HUDEP-2 (cell line): ENCODE results near the gene C4orf50.
"Not testable (repeated sequence)": the region's sequence is repeated elsewhere in the genome, so short reads cannot be mapped to it uniquely, and the experiment has no call there.

Experiments used
- DNase-seq, 76 experiments: peaks; one replicate each; lab custom pipeline; 2025; ENCODE audit not compliant: unreplicated experiment in 76 of 76; lab: John Stamatoyannopoulos, UW

C4orf50 gene

DNA sequence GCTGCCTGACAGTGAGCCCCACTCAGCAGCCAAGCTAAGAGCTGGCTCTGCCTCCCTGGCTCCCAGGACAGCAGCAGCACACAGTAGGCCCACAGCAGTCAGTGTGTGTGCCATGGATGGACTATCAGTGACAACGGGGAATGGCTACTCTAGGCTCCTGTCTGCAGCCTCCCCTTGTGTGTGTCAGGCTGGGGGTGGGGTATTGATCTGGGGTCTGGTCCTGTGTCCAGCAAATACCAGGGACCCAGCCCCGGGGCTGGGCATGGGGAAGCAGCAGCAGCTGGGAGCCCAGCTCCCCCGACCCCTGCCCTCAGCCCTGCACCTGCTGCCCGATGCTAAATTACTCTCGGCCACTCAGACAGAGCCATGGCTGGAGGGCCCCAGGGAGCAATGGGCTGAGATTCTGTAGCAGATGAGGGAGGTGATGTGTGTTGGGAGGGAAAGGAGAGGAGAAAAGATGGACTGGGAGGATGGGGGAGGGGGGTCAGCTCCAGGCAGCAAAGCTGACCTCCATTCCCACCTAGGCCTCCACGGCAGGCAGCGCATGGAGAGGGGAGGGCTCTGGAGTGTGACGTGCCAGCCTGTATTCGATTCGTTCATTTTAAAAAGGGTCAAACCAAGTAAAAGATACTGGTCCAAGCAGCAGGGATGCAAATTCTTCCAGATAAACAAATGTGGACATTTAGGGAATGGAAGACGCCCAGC is 64.0 kb downstream of the C4orf50 start:
- no peak for DNase-seq

DNA sequence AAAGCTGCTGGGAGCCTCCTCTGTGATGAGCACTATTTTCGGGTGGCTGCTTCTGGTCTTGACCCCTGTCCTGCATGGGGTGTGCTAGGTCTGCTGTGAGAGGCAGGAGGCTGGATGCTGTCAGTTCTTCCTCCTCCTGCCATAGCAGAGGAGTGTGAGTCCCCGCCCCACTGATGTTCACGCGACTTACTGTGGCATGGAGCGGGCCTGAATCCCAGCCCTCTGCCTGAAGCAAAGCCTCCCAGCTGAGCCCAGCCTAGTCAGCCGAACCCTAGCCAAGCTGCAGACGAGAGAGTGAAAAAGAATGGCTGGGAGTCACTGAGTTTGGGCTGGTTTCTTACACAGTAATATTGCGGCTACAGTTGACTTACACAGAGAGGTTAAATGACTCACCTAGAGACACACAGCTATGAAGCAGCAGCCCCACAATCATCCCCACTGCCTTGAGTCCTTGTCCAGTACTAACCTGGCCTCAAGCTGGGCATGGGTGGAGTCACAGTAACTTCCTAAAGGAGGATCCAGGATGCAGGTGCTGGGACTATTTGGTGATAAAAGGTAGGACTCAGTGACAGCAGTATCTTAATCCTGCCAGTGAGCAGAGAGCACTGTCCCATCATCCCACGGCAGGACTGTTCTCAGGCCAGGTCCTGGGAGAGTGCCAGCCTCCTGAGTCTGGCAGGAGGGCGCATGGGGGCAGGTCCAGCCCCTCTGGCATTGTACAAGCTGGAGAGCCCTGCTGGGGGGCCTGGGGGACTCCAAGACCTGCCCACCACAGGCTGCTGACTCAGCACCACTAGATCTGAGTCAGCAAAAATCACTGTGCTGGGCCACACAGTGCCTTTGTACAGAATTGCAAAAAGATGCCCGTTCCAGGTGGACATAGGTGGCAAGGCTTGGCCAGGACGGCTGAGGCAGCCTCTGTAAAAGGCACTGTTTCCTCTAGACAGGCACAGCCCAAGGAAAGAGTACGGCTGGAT is 65.0 kb downstream of the C4orf50 start:
- DNase-seq, result no peak

DNA sequence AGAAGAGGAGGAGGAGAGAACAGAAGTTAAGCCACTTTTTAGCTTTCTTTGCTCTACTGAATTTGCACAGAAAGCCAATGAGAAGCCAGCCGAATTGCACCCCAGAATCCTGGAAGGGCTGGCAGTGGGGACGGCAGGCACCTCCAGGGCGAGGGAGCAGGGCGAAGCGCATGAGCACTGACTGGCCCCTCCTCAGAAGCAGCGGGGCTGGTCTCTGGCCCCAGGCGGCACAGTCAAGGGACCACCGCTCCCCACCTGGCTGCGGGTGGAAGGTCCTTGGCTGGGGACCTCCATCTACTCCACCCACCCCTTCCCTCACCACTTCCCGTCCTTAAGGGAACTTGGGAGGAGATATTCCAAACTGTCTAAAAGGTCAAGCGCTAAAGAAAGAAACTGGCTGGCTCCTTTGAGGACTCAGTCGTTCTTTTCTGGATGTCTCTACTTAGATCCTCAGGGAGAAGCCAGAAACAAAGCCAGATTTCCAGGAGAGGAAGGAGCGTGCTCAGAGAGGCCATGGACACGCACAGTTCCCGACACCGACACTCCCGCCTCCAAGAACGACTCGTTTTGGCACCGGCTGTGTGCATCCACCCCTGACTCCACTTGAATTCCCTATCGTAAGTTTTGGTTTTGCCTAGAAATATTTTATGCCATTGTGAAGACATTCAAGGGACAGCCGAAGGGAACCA is 65.8 kb downstream of the C4orf50 start:
- no peak for DNase-seq

DNA sequence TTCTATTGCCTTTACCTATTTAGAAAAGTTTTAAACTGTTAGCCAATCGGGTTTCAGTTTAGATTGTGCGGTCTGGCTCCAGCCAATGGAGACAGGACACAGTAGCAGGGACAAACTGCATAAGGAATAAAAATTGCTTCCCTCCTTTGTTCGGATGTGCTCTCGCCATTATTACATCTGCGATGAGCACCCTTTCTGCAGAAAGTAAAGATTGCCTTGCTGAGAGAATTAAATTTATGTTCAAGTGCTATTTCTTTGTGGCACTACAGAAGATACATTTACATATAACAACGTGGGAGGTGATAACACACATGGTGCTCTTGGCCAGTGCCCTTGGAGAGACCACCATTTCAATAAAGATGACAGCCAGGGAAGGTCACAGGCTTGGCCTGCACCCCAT is 71.6 kb downstream of the C4orf50 start:
- DNase-seq, result not testable (repeated sequence)

DNA sequence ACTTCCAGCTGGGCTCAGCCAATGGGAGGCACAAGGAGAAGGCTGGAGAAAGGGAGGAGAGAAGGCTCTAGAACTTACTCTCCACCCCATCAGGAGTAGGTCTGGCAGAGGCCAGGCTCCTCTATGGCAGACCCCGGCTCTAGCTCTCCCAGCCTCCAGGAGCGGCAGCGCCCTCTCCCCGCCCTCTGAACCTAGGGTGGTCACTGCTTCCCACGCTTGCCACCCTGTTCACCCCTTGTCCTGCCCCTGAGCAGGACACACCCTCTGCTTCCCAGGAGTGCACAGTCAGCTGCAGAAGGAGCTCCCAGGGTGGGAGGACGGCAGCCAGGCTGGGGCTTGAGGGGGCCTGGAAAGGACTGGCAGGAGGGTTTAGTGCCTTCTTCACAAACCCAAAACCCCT is 72.3 kb downstream of the C4orf50 start:
- no peak for DNase-seq

DNA sequence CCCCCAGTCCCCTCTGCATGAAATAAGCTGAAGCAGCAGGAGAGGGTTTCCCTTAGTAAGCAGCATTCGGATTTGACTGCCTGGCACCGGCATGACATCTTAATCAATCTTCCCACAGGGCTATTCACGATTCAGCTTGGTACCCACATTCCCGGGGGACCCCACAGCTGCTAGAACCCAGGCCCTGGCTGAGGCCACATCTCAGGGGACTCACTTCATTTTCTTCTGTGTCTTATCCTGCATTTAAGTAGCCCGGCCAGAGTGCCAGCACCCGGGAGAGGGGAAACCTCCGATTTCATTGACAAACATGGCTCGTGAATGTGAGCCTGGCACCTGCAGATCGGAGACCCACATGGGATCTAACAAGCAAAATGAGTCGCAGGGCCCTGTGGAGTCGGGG is 73.1 kb downstream of the C4orf50 start:
- DNase-seq, result no peak

DNA sequence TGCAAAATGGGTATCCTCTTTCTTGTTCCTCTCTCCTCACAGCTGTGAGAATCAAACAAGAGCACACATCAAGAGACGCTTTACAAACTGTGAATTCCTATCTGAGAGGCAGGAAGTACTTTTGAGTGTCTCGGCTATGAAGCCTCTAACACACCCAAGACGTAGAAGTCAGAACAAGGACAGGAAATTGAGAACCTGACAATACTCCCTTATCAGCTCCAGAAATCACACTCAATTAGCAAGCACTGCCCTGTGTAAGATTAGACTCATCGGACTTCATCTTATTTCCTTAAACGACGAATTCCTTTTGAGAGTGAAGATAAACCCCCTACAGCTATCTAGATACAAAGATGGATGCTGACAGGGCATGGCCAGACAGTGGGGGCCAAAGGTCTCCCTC is 74.7 kb downstream of the C4orf50 start:
- DNase-seq, result no peak

DNA sequence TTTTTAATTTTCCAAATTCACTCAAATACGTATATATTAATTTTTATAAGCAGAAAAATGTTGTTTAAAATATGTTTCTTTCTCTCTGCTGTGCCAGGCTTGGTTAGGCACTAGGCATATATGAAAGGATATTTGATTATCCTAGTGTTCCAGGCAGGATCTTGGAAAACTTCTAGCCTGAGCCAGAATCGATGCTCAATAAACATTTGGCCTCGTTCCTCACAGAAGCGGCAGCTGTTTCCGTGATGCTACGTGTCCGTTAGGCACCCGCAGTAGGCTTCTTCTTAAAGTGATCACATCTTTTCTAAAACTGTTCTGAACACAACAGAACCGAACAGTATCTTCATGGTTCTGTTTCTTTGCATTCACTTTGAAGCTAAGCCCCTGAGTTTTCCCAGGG is 75.3 kb downstream of the C4orf50 start:
- DNase-seq, result no peak

DNA sequence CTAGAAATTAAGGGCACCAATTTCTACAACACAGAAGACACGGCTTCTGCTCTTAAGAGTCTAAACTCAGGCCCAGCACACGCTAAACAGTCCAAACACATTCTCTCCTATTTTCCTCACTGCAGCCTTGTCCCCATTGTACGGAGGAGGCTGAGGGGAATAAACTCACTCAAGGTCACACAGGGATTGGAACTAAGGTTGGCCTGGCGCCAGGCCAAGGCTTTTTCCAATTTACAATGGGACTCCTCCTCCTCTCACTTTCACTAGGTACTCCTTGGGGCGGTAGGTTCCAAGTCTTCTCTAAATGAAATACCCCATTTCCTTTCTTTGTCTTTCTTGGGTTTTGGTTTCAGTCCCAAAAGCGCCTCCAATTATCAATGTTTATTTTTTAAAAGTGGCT is 76.6 kb downstream of the C4orf50 start:
- DNase-seq, result no peak

DNA sequence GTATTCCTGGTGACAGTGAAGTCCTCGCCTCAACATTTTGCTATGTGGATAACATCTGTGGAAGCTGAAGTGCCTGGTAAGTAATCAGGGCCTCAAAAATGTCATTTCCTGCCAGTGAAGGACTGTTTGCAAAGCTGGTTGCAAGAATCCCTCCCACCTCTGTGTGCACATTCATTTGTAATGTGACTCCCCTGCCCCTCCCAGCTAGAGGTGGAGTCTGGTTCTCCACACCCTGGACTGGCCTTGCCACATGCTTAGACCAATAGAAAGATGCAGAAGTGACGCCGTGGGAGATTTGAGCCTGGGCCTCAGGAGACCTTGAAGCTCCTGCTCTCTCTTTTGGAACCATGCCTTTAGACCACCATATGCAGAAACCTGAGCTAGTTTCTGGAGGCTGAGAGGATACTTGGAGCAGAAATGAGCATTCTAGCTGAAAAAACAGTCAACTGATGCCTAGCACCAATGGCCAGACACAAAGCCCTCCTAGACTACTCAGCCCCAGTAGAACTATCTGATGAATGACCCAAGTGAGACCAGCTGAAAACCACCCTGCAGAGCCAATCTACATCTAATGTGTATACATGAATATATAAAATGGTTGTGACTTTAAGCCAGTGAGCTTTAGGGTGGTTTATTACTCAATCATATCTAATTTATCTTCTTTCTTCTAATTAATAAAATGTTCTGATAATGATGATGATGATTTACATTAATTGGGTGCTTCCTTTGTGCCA is 77.6 kb downstream of the C4orf50 start:
- DNase-seq, result no peak

DNA sequence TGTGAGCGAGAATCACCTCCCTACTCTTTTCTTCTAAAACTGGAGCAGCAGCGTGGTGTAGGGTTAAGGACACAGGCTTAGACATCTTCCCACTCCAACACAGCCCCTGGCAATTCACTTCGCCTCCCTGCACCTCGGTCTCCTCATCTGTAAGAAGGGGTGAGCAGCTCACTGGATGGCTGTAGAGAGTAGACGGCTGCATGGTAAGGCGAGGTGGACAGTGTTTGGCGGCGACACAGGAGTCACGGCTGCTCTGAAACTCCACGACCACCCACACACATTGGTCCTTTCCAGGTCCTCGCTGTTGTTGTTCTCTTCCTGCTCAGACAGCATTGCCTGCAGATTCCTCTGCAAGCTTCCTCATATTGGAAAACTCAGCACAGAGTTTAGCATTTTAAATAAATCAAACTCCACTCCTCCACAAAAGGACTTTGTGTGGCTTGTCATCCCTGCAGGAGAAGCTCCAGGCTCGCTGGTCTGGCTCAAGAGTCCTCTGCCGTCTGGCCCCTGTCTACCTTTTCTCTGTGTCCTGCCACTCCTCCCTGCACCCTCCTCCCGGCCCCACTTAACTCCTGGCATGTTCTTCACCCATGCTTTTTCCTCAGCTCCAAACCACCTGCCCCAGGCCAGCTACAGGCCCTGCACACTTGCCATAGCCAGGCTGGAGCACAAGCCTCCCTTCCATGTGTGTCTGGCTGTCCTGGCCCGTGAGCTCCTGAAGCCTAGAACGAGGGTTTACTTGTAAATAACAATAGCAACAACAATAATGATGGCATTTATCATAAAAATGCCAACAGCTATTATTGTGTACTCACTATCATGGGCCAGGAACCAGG is 84.0 kb downstream of the C4orf50 start:
- no peak for DNase-seq

DNA sequence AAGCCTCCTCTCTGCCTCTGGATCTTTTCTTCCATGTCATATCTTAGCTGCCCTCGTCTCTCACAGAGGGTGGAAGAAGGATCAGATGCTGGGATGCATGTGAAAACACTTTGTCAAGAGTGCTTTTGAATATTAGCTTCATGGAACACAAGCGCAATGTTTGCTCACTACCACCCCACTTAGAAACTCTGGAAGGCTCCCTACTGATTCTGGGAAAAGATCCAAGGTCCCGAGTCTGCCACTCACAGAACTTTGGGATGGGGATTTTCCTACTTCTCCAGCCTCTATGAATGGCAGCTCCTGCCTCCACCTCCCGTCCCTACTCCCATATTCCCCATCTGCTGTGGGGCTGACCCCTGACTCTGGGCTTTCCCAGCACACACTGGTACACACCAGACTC is 85.1 kb downstream of the C4orf50 start:
- no peak for DNase-seq

DNA sequence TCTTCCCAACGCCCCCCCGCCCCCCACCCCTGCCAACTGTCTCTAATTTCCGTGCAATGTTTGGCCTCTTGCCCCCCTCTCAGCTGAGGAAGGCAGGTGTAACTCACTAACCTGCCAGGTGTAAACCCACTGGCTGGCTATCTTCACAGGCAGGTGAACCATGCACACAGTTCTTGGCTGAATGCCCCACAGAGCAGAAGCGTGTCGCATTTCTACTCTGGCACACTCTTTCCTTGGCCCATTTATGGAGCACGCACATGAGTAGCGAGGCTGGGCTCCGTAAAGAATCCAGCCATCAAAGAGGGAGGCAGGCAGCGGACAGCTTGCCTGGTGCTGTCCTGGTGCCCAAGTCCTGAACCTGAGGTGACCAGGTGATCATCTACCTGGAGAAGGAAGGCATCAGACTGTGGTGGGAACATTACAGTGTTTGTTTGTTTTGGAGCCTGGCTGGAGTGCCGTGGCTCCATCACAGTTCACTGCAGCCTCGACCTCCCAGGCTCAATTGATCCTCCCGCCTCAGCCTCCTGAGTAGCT is 86.1 kb downstream of the C4orf50 start:
- DNase-seq, result no peak

DNA sequence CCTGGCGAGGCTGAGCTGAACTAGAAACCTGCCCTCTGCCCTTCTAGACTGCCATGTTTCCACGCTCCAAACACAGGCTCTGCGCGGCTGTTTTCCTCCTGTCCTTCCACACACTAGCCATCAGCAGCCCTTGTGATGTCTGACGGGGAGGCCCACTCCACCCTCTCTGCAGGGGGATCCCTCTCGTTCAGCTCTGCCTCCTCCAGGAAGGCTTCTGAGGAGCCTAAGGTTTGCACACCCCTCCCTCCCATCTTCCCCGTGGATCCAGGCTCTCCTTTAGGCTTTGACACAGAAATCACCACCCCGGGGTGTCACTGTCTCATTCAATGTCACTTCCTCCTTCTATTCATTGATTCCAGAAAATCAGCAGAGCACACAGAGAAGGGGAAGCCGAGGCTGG is 86.7 kb downstream of the C4orf50 start:
- no peak for DNase-seq

DNA sequence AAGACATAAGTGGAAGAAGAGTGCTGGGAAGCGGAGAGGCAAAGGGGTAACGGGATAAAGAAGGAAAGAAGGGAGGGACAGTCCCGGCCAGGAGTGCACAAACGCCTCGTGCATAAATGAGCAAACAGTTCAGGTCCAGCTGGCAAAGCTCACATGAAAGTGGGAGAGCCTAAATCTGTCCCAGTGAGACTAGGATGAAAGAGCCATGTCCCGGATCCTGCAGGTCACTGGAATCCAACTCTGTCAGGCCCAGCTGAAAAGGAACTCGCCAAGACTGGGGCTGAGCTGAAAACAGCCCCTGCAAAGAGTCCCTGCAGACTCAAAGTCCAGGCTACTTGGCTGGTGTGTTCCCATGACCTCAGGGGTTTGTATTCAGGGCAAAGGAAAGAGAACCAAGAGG is 87.4 kb downstream of the C4orf50 start:
- DNase-seq, result no peak

DNA sequence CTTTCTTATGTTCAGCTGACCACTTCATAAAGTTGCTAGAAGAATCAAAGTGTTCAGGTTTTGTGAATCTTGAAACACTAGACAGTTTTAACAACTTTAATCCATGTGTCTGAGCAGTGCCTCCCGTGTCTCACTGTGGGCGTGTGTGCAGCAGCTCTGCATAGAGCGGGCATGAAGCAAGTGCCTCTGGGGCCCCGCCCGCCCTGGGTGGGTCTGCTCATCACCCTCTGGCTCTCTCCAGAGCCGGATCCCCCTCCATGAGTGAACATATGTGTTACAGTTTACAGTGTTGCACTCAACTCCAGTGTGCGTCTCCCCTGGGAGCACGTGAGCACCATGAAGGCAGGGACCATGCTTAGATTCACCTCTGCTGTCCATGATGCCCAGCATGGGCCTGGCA is 87.8 kb downstream of the C4orf50 start:
- no peak for DNase-seq

DNA sequence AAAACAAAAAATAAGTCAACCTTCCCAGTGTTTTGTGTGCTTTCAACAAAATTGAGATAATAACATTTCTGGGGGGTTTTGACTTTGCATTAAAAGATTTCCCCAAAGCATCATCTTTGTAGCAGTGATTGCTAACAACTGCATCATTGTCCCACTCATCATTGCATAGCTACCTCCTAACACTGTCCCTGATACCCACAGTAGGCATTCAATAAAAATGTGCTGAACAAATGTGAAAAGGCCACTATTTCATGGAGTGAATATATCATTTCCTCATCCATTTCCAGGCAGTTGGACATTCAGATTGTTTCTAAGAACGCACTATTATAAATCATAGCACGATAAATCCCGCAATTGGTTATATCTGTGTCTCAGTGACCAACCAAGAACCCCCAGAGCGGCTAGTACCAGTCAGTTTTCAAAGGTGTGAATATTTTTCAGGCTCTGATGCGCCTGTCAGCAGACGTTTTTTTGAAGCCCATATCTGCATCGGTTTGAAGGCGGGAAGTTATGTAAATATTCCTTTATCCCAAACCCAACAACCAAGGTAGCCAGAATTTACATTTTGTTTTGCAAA is 89.3 kb downstream of the C4orf50 start:
- DNase-seq, result no peak

DNA sequence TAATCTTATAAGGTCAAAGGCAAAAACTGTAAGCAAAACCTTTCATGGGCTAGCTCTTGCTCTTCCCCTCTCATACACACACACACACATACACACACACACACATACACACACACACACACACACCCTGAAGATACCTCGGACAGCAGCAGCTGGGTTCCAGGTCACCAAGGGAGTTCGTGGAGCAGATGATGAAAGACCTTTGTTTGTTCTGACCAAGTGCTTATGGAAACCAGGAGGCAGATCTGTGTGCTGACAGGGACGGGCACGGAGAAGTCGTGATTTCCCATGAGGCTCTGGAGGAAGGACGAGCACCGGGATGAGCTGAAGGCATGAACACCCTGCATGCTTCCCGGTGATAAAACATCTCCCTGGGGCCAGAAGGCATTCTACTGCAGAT is 90.0 kb downstream of the C4orf50 start:
- DNase-seq, result no peak

DNA sequence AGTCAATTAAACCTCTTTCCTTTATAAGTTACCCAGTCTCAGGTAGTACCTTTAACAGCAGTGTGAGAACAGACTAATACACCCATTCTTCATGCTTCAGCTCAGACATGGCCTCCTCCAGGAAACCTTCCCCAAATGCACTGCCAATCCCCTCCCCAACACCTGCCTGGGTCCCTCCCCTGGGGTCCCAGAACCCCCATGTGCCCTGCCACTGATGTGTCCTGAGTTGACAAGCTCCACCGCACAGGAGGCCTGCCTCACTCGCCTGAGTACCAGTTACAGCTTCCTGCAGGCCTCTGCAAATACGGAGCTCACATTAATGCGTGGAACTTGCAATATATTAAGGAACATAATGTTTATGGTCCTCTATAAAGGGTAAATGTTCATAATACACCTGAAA is 90.5 kb downstream of the C4orf50 start:
- no peak for DNase-seq
